MM.1S (cell line): Measurements from ENCODE around the gene HADH.

Experiments
- CTCF ChIP-seq: fragments of 300-600 bp; sonication (generic); IDR thresholded peaks from 2 replicates; pipeline ENCODE4 v1.5.1; 2016; ENCODE audit warnings: antibody characterized with exemption, low read length, mixed read lengths
- EZH2 ChIP-seq: fragments of 300-600 bp; sonication (generic); optimal IDR thresholded peaks from 2 replicates; pipeline ENCODE3; 2017; ENCODE audit warnings: low read depth, mild to moderate bottlenecking, antibody characterized with exemption, low read length, mixed read lengths
- EZH2phosphoT487 ChIP-seq: fragments of 300-600 bp; sonication (generic); IDR thresholded peaks from 2 replicates; pipeline ENCODE4 v1.6.1; 2018; ENCODE audit warnings: antibody characterized with exemption, low read length

GRCh38 chr4:108018884-108019187 is 29.1 kb downstream of the HADH start:
- TF ChIP-seq CTCF (no peak), EZH2 (no peak), EZH2phosphoT487 (no peak)
